ENCODE measurements around the gene SLC22A3. TPM values are rescaled to one million over a fixed set of nuclear protein-coding genes. Genes with fewer than 3 reads are reported as not detected.

The SLC22A3 gene
- total RNA-seq, 1 experiment from 2014 or later = 0.07 TPM

DNA sequence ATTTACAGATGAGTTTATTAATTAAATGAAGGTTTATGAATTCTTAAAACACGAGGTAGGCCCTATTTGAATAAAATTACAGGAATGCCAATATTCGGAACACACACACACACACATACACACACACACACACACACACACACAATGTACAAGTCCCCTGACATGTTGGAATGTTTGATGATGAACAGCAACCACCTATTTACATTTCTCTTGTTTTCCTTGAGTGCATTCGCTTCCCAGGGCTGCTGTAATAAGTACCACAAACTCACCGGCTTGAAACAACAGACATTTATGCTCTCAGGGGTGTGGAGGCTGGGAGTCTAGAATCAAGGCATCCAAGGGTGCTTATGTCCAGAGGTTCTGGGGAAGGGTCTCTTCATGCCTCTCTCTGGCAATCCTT is 90.3 kb downstream of the SLC22A3 start:
- Histone ChIP-seq H4K20me1 (ENCODE audit: insufficient read depth) (no peaks in the 10 kb centered on the region), H3K4me3 (replicated peaks in 1 of 2; ENCODE audit: low read depth in 1 of 2, low read length in 2 of 2) (no peak overlapping the region), H3K27ac (ENCODE audit: low read depth, low read length) (no peak overlapping the region), H3K79me2 (ENCODE audit: insufficient read depth, low read length) (no peaks in the 10 kb centered on the region), H3K9me3 (ENCODE audit: control insufficient read depth in 1 of 2, insufficient read depth in 1 of 2, low read depth in 1 of 2, low read length in 2 of 2) (no peaks in the 10 kb centered on the region), H3K9me2 (ENCODE audit: insufficient read depth) (no peaks in the 10 kb centered on the region), H3K4me2 (ENCODE audit: low read length) (no peak overlapping the region), H3K27me3 (ENCODE audit: insufficient read depth, low read length) (peaks cover 12% of the 10 kb centered on the region), H3K36me3 (ENCODE audit: control insufficient read depth in 1 of 2, insufficient read depth in 2 of 2, low read length in 2 of 2) (no peaks in the 10 kb centered on the region), H2AFZ (ENCODE audit: low read depth, low read length, poor library complexity, severe bottlenecking) (no peak overlapping the region), H3K4me1 (ENCODE audit: control insufficient read depth in 1 of 2, insufficient read depth in 2 of 2, low read length in 2 of 2) (no peaks in the 10 kb centered on the region), H3K9ac (ENCODE audit: low read length) (no peak overlapping the region)
- ATAC-seq = no peak
- TF ChIP-seq POLR2AphosphoS5 (IDR thresholded peaks at IDR 0.05; ENCODE audit: low read depth, low read length) (no peak), ELF1 (IDR thresholded peaks at IDR 0.05; ENCODE audit: borderline replicate concordance, low read depth) (no peak)
- ChIA-PET POLR2A (no interaction called here), CTCF (no interaction called here), RAD21 (ENCODE audit: low non-redundant PET in 1 of 2, low total read pairs in 2 of 2, uncharacterized antibody in 2 of 2, unreplicated experiment in 2 of 2) (no interaction called here)
- no peak for DNase-seq (ENCODE audit: low read depth, low spot score)
- BruUV-seq (replicated peaks) = no TSS peak
- intact Hi-C loops (cut with micrococcal nuclease) = no loop called here

DNA sequence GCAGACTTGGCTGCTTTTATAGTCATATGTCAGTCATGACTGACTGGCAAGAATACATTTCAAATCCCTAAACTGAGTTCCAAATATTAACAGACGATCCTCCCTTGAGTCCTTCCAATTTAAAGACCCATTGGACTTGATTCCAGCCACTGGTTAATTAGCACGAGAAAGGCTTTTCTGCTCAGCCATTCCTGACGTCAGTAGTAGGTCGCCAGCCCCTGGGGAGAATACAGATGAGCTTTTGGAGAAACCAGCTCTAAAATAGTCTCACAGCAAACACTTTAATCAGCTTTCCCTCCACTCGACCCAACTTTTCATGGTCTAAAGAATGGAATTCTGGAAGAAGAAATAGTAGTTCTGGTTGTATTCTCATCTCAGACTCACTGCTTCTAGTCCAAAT is 91.6 kb downstream of the SLC22A3 start:
- no peak overlapping the region for H3K4me3 ChIP-seq (replicated peaks in 1 of 2; ENCODE audit: low read depth in 1 of 2, low read length in 2 of 2)
- no peaks in the 10 kb centered on the region for H3K9me3 ChIP-seq (ENCODE audit: control insufficient read depth in 1 of 2, insufficient read depth in 1 of 2, low read depth in 1 of 2, low read length in 2 of 2)
- CTCF ChIA-PET = no interaction called here
- BruUV-seq (replicated peaks) = no TSS peak
- no peak overlapping the region for H2AFZ ChIP-seq (ENCODE audit: low read depth, low read length, poor library complexity, severe bottlenecking)
- H3K4me1 ChIP-seq (ENCODE audit: control insufficient read depth in 1 of 2, insufficient read depth in 2 of 2, low read length in 2 of 2) = no peaks in the 10 kb centered on the region
- H3K36me3 ChIP-seq (ENCODE audit: control insufficient read depth in 1 of 2, insufficient read depth in 2 of 2, low read length in 2 of 2) = no peaks in the 10 kb centered on the region
- RAD21 ChIA-PET (ENCODE audit: low non-redundant PET in 1 of 2, low total read pairs in 2 of 2, uncharacterized antibody in 2 of 2, unreplicated experiment in 2 of 2) = no interaction called here
- H3K9me2 ChIP-seq (ENCODE audit: insufficient read depth) = no peaks in the 10 kb centered on the region
- intact Hi-C loops (cut with micrococcal nuclease) = no loop called here
- DNase-seq (ENCODE audit: low read depth, low spot score) (no peak), ATAC-seq (no peak)
- H3K79me2 ChIP-seq (ENCODE audit: insufficient read depth, low read length) = no peaks in the 10 kb centered on the region
- H3K9ac ChIP-seq (ENCODE audit: low read length) = no peak overlapping the region
- H3K27me3 ChIP-seq (ENCODE audit: insufficient read depth, low read length) = peaks cover 12% of the 10 kb centered on the region
- H4K20me1 ChIP-seq (ENCODE audit: insufficient read depth) = no peaks in the 10 kb centered on the region
- H3K27ac ChIP-seq (ENCODE audit: low read depth, low read length) = no peak overlapping the region
- H3K4me2 ChIP-seq (ENCODE audit: low read length) = no peak overlapping the region
- POLR2A ChIA-PET = no interaction called here
- TF ChIP-seq ZNF274 (IDR thresholded peaks at IDR 0.05; ENCODE audit: low read depth, low read length) (no peak), FOSL1 (IDR thresholded peaks at IDR 0.05; ENCODE audit: low read depth) (no peak), EZH2phosphoT487 (IDR thresholded peaks at IDR 0.05; ENCODE audit: borderline replicate concordance) (no peak), TCF7L2 (IDR thresholded peaks at IDR 0.05; ENCODE audit: borderline replicate concordance, extremely low read depth, insufficient read depth, insufficient read length) (no peak), EZH2 (IDR thresholded peaks at IDR 0.05) (no peak), RAD21 (IDR thresholded peaks at IDR 0.05; ENCODE audit: low read depth) (no peak), SP1 (IDR thresholded peaks at IDR 0.05; ENCODE audit: low read depth) (no peak), JUND (IDR thresholded peaks at IDR 0.05) (no peak)
- TF ChIP-seq, protein P1, sequence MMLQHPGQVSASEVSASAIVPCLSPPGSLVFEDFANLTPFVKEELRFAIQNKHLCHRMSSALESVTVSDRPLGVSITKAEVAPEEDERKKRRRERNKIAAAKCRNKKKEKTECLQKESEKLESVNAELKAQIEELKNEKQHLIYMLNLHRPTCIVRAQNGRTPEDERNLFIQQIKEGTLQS (IDR thresholded peaks at IDR 0.05) = no peak
- TF ChIP-seq, protein P2, sequence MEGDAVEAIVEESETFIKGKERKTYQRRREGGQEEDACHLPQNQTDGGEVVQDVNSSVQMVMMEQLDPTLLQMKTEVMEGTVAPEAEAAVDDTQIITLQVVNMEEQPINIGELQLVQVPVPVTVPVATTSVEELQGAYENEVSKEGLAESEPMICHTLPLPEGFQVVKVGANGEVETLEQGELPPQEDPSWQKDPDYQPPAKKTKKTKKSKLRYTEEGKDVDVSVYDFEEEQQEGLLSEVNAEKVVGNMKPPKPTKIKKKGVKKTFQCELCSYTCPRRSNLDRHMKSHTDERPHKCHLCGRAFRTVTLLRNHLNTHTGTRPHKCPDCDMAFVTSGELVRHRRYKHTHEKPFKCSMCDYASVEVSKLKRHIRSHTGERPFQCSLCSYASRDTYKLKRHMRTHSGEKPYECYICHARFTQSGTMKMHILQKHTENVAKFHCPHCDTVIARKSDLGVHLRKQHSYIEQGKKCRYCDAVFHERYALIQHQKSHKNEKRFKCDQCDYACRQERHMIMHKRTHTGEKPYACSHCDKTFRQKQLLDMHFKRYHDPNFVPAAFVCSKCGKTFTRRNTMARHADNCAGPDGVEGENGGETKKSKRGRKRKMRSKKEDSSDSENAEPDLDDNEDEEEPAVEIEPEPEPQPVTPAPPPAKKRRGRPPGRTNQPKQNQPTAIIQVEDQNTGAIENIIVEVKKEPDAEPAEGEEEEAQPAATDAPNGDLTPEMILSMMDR (IDR thresholded peaks at IDR 0.05 in 2 of 3, conservative IDR thresholded peaks at IDR 0.05 in 1 of 3; ENCODE audit: borderline replicate concordance in 1 of 3, insufficient read depth in 1 of 3, low read depth in 2 of 3, low read length in 2 of 3) = no peak
- TF ChIP-seq, protein P3, sequence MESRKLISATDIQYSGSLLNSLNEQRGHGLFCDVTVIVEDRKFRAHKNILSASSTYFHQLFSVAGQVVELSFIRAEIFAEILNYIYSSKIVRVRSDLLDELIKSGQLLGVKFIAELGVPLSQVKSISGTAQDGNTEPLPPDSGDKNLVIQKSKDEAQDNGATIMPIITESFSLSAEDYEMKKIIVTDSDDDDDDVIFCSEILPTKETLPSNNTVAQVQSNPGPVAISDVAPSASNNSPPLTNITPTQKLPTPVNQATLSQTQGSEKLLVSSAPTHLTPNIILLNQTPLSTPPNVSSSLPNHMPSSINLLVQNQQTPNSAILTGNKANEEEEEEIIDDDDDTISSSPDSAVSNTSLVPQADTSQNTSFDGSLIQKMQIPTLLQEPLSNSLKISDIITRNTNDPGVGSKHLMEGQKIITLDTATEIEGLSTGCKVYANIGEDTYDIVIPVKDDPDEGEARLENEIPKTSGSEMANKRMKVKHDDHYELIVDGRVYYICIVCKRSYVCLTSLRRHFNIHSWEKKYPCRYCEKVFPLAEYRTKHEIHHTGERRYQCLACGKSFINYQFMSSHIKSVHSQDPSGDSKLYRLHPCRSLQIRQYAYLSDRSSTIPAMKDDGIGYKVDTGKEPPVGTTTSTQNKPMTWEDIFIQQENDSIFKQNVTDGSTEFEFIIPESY (IDR thresholded peaks at IDR 0.05; ENCODE audit: extremely low read depth, insufficient replicate concordance, low read length) = no peak
